Measurements from ENCODE around the gene ZBTB6. TPM values are rescaled to one million over a fixed set of nuclear protein-coding genes. Genes with fewer than 3 reads are reported as not detected.

ZBTB6 gene
- total and polyA plus RNA-seq, 2 of the 4 experiments (the other 2 are of a cell fraction): 2.6 to 11.7 TPM

DNA sequence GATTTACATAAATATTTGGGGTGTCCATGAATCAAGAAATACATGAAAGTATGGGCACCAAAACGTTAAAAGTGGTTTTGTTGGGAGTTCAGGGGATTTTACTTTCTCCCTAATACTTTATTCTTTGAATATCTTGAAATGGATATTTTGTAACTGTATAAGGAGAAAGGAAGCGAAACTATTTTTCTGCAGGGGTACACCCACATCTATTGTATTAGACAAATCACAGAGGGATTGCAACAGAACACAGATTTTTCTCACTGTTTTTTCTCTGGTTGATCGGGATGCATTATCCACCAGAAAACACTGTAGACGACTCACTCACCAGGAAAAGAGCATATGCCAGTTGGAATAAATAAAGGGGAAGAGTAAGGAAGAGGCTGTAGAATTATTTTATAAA lies 26.5 kb upstream of the ZBTB6 start:
- Histone ChIP-seq H3K56ac (ENCODE audit: extremely low read depth, insufficient read depth, low read length) (no peak overlapping the region), H4K8ac (ENCODE audit: low read depth in 2 of 2, low read length in 2 of 2) (no peak overlapping the region), H4K91ac (ENCODE audit: insufficient read depth, low read depth, low read length) (no peak overlapping the region), H3K27ac (ENCODE audit: insufficient read depth, low read length) (no peak overlapping the region), H3K9me3 (ENCODE audit: control insufficient read depth, insufficient read depth, low read length) (no peaks in the 10 kb centered on the region), H4K20me1 (ENCODE audit: insufficient read depth, low read length) (peaks cover 15% of the 10 kb centered on the region; the same call in 1 of the 2 replicates), H2AK5ac (ENCODE audit: low read depth, low read length) (no peak overlapping the region), H2AFZ (replicated peaks; ENCODE audit: low read length, poor library complexity) (no peak overlapping the region), H3K79me1 (ENCODE audit: low read depth in 1 of 2, low read length in 2 of 2) (peaks cover 11 to 35% of the 10 kb centered on the region in 2 experiments), H3K14ac (replicated peaks; ENCODE audit: low read depth, low read length) (no peak overlapping the region), H2BK5ac (ENCODE audit: low read depth, low read length, poor library complexity, severe bottlenecking) (no peak overlapping the region), H3K4me1 (ENCODE audit: control insufficient read depth, insufficient read depth, low read length) (peaks cover 5% of the 10 kb centered on the region), H3K23ac (ENCODE audit: low read depth, low read length) (no peak overlapping the region), H3K18ac (ENCODE audit: low read depth, low read length) (no peak overlapping the region), H3K9me1 (ENCODE audit: insufficient read depth, low read length) (no peaks in the 10 kb centered on the region), H3K36me3 (ENCODE audit: control insufficient read depth, insufficient read depth, low read length) (peaks cover 15% of the 10 kb centered on the region), H3K27me3 (ENCODE audit: control insufficient read depth, insufficient read depth, low read length) (no peaks in the 10 kb centered on the region), H2BK15ac (ENCODE audit: low read depth, low read length) (no peak overlapping the region), H2BK120ac (ENCODE audit: low read depth, low read length) (no peak overlapping the region), H2AK9ac (replicated peaks; ENCODE audit: low read depth, low read length, poor library complexity) (no peak overlapping the region), H4K5ac (ENCODE audit: low read depth, low read length) (no peak overlapping the region), H3K4ac (ENCODE audit: low read depth, low read length) (no peak overlapping the region), H3K4me2 (ENCODE audit: low read depth, low read length) (no peak overlapping the region), H2BK20ac (ENCODE audit: low read depth, low read length) (no peak overlapping the region), H3K9ac (ENCODE audit: low read depth, low read length) (no peak overlapping the region), H3K4me3 (ENCODE audit: insufficient read depth, low read depth, low read length) (no peak overlapping the region)
- dilution Hi-C loops (cut with HindIII; ENCODE audit: low sequenced_read_pairs, unreplicated experiment) (no loop called here), in situ Hi-C loops (cut with MboI; ENCODE audit: low sequenced_read_pairs) (no loop called here), intact Hi-C loops (cut with micrococcal nuclease) (no loop called here)
- TF ChIP-seq SMC3 (IDR thresholded peaks at IDR 0.05; ENCODE audit: low read depth, low read length) (no peak), RCOR1 (IDR thresholded peaks at IDR 0.05; ENCODE audit: insufficient replicate concordance, low read length) (no peak), POLR2A (IDR thresholded peaks at IDR 0.05; ENCODE audit: low read depth, low read length) (no peak), CEBPB (IDR thresholded peaks at IDR 0.05; ENCODE audit: low read depth, low read length) (no peak), CHD1 (IDR thresholded peaks at IDR 0.05; ENCODE audit: low read depth, low read length) (no peak), CTCF (conservative IDR thresholded peaks at IDR 0.05; ENCODE audit: low read depth, low read length) (no peak), MAFK (IDR thresholded peaks at IDR 0.05; ENCODE audit: low read depth, low read length) (no peak), USF2 (IDR thresholded peaks at IDR 0.05; ENCODE audit: low read depth, low read length) (no peak), BHLHE40 (IDR thresholded peaks at IDR 0.05; ENCODE audit: low read depth, low read length) (no peak), NFE2L2 (IDR thresholded peaks at IDR 0.05; ENCODE audit: low read depth, low read length) (no peak), RFX5 (IDR thresholded peaks at IDR 0.05; ENCODE audit: low read depth, low read length) (no peak), MAZ (IDR thresholded peaks at IDR 0.05; ENCODE audit: borderline replicate concordance, low read depth, low read length) (no peak), ELK1 (IDR thresholded peaks at IDR 0.05; ENCODE audit: borderline replicate concordance, low read depth, low read length) (no peak), RAD21 (IDR thresholded peaks at IDR 0.05; ENCODE audit: low read length) (no peak), FOS (IDR thresholded peaks at IDR 0.05; ENCODE audit: low read depth, low read length) (no peak), MXI1 (IDR thresholded peaks at IDR 0.05; ENCODE audit: borderline replicate concordance, low read depth, low read length) (no peak)
- ChIA-PET CTCF (no interaction called here), POLR2A (ENCODE audit: unreplicated experiment) (no interaction called here)
- no TSS peak for BruUV-seq (replicated peaks)
- DNase-seq (no peak), ATAC-seq (ENCODE audit: low read depth) (no peak)
- WGBS, 2 experiments (ENCODE audit: extremely low coverage in 2 of 2, insufficient read length in 1 of 2): no CpG with 5 or more reads among the region's 4 CpGs

All from IMR-90 (cell line).